ENCODE results near the gene FOXD4.
"Not testable (repeated sequence)": the region's sequence is repeated elsewhere in the genome, so short reads cannot be mapped to it uniquely, and the experiment has no call there.

The FOXD4 gene

DNA sequence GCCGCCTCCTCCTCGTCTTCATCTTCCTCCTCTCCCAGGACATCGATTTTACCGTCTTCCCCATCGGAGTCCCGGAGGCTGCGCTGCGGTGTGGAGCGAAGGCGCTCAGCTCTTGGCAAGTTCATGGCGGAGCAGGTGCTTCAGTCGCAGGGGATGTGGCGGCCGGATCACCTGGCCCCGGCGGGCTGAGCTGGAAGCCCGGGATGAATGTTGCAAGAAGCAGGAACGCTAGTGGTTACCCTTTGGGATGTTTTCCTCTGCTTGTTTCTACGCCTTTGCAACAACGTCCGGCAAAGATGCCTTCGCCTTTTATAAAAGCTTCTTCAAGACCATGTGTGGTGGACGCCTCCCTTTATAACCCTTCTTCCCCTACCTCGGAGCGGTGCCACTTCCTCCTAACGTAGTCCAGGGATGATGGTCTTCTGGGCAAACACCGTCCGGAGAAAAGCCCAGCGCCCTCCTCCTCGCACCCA, at the start of gene FOXD4:
Gene FOXD4 (minus strand): TSS at position 423 of the 473 bp plus-strand sequence. CDS start 298 bp downstream, at position 125.
- not testable (repeated sequence) for DNase-seq (ENCODE audit: low read depth)

GRCh38 chr9:159871-160270, 41.7 kb upstream of the FOXD4 start:
- peak; percentile 19 for DNase-seq (ENCODE audit: low read depth)

DNA sequence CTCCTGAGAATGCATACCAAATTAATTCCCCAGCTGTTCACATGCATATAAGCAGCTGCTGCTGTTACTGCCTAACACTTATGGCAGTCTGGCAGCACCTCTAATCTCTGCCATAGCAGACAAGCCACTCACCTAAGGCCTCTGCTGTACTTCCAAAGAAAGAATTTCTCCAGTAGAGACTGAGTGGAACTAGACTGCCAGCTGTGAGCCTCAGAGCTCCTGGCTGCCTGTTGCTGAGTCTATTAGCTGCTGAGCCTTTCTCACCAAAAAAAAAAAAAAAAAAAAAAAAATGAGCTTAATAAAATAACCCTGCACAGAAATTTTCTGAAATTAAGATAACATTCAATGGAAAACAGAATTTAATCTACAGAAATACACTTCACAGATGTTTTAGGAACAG, 33.0 kb upstream of the FOXD4 start:
- DNase-seq (ENCODE audit: low read depth): not testable (repeated sequence)

- DNase-seq (ENCODE audit: low read depth): not testable (repeated sequence)
Observed at GRCh38 chr9:139880-140279, 21.7 kb upstream of the FOXD4 start.

- not testable (repeated sequence) for DNase-seq (ENCODE audit: low read depth)
Observed at GRCh38 chr9:117144-117994, 848 bp downstream of the FOXD4 start.

DNA sequence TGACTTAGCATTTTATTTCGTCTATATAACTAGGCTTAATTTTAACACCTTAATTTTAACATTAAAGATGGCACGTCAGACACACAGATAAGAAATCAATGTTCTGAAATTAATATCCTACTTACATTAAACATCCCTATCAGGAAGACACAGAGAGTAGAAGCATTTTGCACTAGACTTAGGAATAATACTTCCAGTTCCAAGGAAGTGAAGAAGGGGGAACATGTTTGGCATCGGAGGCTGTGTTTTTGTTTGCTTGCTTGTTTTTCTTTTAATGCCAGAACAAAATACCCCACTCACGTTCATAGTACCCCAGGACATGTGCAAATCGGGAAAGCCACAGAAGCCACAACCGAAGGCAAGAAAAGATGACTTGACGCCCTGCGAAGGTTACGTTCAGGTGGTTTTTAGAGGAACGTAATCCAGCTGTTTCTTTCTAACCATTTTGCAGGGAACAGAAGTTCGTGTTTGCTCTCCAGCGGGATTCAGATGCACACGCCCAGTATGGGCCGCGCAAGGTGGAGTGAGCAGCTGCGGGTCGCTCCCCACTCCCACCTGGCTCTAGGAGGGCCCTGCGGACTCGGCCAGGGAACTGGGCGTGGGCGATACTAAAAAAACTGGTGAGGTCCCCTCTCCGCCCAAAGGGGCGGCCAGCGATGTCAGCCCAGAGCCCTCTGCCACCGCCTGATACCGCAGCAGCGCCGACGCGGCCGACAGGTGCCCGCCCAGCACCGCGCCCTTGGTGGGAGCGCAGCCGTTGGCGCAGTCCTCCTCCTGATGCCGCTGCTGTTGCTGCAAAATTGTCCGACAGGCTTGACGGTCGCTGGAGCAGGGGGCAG, 1.8 kb downstream of the FOXD4 start:
- not testable (repeated sequence) for DNase-seq (ENCODE audit: low read depth)

GRCh38 chr9:115118-115451, 3.1 kb downstream of the FOXD4 start:
- DNase-seq (ENCODE audit: low read depth): not testable (repeated sequence)

DNA sequence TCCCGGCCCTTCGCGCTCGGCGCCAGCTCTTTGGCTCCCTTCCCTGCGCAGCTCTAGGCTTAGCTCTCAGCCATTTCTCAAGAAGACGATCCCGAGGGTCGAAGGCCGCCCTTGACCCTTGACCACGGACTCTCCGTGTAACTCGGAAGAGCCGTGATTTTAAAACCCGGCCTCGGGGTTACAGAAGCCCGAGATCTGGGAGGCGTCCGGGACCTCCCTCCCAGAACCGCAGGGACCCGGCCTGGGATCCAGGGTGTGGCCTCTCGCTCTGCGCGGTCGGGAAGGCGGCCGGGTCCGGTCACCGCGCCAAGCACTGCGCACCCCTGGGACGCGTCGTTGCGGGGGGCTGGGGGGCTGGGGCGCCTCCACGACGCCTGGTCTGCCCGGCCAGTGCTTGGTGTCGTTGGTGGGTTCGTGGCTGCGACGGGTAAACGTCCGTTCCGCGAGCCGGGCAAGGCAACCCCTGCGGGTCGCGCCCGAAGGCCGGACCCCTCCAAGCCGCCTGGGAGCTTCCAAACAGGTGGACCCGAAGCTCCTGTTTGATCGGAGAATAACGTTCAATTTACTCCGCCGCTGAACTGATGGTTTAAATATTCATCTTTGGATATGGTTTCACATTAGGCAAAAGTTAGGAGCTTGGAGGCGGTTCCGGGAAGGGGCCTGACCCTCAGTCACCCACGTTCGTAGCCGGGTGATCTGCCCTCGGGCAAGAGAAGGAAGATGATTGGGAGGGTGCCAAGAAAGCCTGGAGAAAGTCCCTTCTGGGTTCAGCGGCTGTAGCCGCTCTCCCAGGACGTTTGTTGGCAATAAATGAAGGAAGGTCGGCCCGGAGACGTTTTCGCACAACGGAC, 3.7 kb downstream of the FOXD4 start:
- DNase-seq (ENCODE audit: low read depth): not testable (repeated sequence)

- not testable (repeated sequence) for DNase-seq (ENCODE audit: low read depth)
Observed at GRCh38 chr9:113468-114266, 4.5 kb downstream of the FOXD4 start.

- DNase-seq (ENCODE audit: low read depth): not testable (repeated sequence)
Observed at GRCh38 chr9:112589-113467, 5.4 kb downstream of the FOXD4 start.

DNA sequence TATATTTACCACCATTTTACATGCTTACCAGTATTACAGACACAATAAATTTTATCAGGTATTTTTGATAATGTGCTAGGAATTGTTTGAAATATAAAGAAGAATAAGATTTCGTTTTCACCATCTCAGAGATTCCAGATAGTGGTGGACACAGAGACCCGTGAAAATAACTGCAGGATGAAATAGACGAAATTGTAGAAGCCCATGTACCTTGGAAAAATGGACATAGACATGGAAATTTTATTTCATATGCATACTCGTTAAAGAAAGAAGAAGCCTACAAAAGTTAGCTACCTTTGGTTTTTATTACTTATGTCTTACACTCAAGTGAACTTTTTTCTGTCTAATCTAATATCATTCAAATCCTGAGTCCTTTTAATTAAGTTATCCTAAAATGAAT, 7.5 kb downstream of the FOXD4 start:
- not testable (repeated sequence) for DNase-seq (ENCODE audit: low read depth)

- DNase-seq (ENCODE audit: low read depth): not testable (repeated sequence)
Observed at GRCh38 chr9:109540-109939, 8.7 kb downstream of the FOXD4 start.

GRCh38 chr9:108742-109495, 9.3 kb downstream of the FOXD4 start:
- not testable (repeated sequence) for DNase-seq (ENCODE audit: low read depth)

DNA sequence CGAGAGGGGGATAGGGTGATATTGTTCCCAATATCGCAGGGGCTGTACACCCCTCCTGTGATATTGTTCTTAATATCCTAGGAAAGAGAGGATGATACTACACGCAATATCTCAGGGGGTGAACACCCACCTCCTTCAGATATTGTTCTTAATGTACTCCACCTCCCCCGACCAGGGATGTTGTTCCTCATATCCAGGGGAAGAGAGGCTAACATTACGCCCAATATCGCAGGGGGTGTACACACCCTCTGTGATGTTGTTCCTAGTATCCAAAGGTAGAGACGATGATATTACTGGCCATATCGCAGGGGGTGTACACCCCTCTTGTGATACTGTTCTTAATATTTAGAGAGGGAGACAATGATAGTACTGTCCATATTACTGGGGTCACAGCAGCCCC, 12.2 kb downstream of the FOXD4 start:
- not testable (repeated sequence) for DNase-seq (ENCODE audit: low read depth)

DNA sequence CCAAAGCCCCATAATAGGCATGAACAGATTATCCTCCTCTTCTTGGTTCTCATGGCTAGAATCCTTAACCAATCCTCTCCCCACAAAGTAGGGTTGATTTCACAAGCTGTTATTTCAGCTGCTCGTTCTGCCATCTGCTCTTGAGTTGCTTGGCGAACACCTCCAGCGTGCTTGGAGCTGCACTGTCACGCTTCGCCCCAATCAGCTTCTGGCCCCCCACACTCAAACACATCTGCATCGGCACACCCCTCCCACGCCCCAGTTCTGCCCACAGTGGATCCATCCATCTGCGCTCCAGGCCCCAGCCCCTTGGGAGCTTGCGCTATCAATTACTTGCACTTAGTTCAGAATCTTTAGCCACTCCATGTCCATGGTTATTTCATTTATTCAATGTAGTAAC, 17.8 kb downstream of the FOXD4 start:
- DNase-seq (ENCODE audit: low read depth): not testable (repeated sequence)

DNA sequence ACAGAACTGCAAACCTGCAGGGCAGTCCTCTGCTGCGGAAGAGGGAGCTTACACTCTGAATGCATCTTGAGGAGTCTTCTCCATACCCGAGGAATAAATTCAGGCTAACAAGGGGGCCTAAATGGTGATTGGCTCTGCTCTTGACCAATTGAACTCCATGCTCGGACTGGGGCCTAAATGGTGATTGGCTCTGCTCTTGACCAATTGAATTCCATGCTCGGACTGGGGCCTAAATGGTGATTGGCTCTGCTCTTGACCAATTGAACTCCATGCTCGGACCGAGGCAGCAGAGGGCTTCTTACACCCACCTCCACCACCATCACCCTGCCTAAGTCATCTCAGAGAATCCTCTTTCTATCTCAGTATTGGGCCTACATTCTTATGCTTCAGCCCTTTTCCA, 18.4 kb downstream of the FOXD4 start:
- not testable (repeated sequence) for DNase-seq (ENCODE audit: low read depth)

DNA sequence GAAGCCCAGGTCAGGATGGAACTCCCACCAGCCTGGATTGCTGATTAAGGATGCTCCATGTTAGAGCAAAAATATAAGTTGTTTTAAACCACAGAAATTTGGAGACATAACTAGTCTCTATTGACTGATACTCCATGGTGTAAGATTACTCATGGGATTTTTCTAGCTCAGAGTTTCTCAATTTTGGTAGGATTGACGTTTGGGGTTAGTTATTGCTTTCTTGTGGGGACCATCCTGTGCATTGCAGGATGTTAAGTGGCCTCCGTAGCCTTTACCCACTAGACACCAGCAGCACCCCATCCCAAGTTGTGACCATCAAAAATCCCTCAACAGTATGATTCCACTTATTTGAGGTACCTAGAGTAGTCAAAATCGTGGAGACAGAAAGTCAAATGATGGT, 19.4 kb downstream of the FOXD4 start:
- not testable (repeated sequence) for DNase-seq (ENCODE audit: low read depth)

- DNase-seq (ENCODE audit: low read depth): peak; percentile 17
Observed at GRCh38 chr9:94992-95391, 23.2 kb downstream of the FOXD4 start.

DNA sequence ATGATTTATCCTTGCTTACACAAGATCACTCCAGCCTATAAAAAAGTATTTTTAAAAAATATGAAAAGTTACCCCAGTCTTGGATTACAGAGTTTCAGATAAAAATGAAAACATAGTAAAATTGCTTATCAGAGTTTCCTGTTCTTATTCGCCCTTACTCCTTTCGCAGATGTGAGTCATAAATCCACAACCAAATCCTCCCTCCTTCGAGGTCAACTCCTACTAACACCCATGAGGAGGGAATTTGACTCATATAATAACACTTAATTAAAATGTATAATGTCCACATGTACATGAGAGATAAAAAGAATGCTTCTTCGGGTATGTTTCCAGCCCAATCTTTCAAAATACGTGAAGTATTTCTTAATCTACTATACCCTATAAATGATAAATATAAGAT, 23.9 kb downstream of the FOXD4 start:
- peak; percentile 46 for DNase-seq (ENCODE audit: low read depth)
